Iris pigment epithelial cell (primary cell): ENCODE data around the gene PLCXD1.
"Not testable (repeated sequence)": the region's sequence is repeated elsewhere in the genome, so short reads cannot be mapped to it uniquely, and the experiment has no call there.

Experiments
- DNase-seq: peaks from one replicate; pipeline ENCODE4 v3.0.0-alpha.2; 2011; ENCODE audit warnings: low read depth

PLCXD1 gene

GRCh38 chrX:316351-317325, 35.5 kb downstream of the PLCXD1 start:
- no peak for DNase-seq

DNA sequence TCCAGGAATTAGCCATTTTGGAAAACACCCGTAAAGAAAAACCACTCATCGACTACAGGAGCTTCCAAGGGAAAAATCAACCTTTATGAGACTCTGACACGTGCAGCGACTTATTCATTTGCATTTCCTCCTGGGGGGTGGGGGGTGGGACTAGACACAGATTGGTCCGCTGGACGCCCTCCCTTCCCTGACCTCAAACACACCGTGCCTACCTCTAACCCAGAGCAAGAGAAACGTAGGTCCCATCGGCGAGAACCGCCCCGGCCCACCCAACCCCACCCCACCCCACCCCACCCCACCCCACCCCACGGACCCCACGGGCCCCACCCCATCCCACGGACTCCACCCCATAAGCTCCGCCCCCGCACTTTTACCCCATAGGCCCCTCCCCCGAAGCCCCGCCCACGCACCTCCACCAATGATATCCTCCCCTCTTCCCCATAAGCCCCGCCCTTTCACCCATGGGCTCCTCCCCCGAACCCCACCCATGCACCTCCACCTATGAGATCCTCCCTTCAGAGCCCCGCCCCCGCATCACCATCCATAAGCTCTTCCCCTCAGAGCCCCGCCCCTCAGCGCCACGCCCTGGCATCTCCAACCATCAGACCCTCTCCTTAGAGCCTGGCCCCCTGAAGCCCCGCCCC, 36.4 kb downstream of the PLCXD1 start:
- DNase-seq, result no peak

DNA sequence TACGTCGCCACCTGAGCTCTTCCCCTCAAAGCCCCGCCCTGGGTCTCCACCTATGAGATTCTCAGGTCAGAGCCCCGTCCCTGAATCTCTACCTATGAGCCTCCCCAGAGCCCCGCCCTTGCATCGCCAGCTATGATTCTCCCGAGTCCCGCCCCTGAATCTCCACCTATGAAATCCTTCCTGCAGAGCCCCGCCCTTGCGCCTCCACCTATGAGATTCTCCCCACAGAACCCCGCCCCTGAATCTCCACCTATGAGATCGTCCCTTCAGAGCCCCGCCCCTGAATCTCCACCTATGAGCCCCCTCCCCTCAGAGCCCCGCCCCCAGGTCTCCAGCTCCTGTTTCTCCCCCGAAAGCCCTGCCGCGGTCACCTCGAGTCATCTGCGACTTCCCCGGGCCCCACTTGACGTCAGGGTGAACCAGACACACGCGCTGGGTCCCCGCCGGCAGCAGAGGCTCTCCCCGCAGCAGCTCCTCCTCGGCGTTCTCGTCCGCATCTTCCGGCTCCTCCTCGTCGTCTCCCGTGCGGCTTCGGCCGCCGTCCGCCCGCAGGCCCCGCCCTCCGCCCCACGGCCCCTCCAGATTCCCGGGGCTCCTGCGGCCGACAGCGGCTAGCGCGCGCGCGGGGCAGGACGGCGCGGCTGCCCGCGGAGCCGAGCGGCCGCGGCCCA, 37.0 kb downstream of the PLCXD1 start:
- DNase-seq, result peak; percentile 99

GRCh38 chrX:318739-319578, 37.8 kb downstream of the PLCXD1 start, which contains the start of gene GTPBP6:
Gene GTPBP6, minus strand, starts transcription at chrX:318796. Its CDS starts 9 bp downstream, at chrX:318787.
- peak; percentile 100 for DNase-seq

DNA sequence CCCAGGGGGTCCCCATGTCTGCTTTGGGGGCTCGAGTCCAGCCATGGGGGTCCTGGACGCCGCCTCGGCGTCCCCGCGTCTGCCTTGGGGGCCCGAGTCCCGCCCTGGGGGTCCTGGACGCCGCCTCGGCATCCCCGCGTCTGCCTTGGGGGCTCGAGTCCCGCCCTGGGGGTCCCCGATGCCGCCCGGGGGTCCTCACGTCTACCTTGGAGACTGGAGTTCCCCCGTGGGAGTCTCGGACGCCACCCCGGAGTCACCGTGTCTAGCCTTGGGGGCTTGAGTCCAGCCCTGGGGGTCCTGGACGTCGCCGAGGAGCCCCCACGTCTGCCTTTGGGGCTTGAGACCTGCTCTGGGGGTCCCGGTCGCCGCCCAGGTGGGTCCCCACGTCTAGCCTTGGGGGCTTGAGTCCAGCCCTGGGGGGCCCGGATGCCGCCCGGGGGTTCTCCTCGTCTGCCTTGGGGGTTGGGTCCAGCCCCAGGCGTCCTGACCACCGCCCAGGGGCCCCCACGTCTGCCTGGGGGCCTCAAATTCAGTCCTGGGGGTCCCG, 38.5 kb downstream of the PLCXD1 start:
- no peak for DNase-seq

DNA sequence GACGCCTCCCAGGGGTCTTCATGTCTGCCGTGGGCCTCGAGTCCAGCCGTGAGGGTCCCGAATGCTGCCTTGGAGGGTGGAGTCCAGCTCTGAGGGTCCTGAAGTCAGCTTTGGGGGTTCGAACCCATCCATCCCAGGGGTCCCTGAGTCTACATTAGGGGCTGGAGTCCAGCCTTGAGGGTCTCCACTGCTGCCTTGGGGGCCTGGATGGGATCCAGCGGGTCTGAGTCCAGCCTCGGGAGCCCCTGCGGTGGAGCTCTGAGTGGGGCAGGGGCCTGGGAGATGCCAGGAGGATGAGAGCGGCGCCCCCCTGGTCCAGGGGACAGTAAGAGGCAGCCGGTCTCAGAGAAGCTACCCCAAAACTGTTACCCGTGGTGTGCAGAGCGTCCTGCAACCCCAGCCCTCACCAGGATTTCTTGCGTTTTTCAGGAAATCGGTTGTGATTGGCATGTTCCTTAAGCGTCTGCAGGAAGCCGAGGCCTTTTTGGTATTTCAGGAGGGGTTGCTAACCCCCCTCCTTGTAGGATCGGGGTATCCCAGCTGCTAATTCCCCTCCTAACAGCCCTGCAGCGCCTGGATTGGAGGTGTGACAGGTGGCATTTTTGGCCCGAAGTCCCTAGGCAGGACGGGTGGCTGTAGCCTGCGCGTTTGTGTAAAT, 39.1 kb downstream of the PLCXD1 start:
- peak; percentile 21 for DNase-seq

GRCh38 chrX:323721-324628, 42.8 kb downstream of the PLCXD1 start:
- peak; percentile 71 for DNase-seq

DNA sequence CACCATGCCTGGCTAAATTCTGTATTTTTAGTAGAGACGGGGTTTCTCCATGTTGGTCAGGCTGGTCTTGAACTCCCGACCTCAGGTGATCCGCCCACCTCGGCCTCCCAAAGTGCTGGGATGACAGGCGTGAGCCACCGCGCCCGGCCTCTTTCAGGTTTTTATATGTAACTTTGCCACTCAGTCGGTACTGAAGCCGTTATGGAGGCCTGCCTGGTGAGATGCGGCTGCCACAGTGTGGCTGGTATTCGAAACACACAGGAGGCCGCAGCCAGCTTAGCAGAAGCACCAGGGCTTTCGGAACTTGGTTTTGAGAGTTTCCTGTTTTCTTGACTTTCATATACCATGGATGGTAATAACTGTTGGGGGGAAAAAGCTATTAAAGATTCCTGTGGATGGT, 43.5 kb downstream of the PLCXD1 start:
- not testable (repeated sequence) for DNase-seq

DNA sequence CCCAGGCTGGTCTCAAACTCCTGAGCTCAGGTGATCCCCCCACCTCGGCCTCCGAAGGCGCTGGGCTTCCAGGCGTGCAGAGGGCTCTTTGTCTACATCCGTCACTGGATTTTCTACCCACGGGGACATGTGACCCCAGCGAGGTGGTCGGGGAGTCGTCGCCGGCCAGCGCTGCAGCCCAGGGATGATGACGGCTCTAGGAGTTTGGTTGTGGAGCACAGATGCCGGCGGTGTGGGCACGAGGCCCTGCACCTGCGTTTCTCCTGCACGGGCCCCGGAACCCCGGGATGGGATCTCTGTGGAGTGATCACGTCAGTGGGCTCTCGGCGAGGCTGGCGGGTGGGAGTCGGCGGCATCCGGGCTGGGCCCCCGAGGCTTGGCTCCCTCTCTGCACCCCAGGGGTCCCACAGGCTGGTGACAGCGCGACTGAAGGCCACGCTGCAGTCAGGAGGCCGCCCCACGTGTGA, 46.5 kb downstream of the PLCXD1 start:
- DNase-seq, result no peak

DNA sequence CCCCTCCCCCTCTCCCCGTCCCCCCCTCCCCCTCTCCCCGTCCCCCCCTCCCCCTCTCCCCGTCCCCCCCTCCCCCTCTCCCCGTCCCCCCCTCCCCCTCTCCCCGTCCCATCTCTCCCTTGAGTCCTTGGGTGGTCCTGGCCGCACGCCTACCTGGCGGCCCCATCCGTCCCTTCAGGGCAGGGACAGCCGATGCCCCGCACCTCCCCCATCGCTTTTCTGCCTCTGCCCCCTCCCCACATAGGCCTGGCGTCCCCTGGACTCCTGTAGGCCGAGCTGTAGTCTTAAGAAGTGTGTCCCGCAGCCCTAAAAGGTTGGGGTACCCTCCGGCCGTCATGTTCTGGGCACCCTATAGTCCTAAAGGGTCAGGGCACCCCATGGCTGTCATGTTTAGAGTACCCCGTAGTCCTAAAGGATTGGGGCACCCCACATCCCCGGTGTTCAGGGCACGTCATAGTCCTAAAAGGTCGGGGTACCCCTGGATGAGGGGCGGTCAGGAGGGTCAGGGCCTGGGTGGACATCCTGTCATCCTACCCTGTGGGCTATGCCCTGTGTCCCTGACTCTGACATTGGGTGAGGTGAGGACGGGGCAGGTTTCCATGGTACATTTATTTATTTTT, 48.2 kb downstream of the PLCXD1 start:
- no peak for DNase-seq

DNA sequence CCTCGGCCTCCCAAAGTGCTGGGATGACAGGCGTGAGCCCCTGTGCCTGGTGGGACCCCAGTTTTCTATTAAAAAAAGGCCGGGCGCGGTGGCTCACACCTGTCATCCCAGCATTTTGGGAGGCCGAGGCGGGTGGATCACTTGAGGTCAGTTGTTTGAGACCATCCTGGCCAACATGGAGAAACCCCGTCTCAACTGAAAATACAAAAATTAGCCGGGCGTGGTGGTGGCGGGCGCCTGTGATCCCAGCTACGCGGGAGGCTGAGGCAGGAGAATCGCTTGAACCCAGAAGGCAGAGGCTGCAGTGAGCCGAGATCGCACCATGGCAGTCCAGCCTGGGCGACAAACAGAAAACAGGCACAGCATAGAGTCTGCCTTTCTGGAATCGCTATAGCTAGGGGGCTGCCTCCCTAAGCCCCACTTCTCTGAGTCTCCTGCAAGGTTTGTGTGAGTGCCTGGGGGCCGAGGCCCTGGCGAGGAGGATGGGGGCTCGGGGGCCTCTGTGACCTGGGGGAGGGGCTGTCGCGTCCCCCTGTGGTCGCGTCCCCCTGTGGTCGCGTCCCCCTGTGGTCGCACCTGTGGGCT, 49.1 kb downstream of the PLCXD1 start:
- DNase-seq, result not testable (repeated sequence)

- no peak for DNase-seq
Measured at GRCh38 chrX:330726-331150, 49.6 kb downstream of the PLCXD1 start.

DNA sequence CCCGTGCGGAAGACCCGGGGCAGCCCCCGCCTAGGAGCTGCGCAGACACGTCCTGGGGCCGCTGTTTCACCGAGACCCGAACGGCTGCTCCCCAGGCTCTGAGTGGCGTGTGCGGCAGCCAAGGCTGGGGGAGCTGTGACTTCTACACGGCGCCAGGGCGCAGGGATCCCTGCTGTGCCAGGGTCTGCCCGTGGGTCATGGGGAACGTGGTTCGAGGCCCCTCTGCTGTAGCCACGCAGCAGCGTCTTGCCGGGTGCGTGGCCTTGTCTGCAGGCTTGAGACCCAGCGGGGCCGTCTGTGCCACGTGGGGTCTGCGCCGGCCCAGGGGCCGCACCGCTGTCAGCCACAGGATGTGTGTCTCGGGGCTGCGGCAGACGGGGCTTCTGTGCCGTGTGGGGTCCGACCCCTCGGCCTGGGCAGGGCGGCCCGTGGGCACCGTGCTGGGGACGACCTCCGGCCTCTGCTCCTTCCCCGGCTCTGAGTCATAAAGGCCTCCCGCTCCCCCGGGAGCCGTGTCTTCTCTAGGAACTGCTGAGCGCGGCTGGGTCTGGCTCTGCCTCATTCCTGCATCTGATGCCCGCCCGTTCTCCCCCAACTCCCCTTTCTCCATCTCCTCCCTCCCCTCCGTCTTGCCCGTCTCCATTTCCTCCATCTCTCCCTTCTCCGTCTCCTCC, 50.1 kb downstream of the PLCXD1 start:
- DNase-seq, result peak; percentile 39

DNA sequence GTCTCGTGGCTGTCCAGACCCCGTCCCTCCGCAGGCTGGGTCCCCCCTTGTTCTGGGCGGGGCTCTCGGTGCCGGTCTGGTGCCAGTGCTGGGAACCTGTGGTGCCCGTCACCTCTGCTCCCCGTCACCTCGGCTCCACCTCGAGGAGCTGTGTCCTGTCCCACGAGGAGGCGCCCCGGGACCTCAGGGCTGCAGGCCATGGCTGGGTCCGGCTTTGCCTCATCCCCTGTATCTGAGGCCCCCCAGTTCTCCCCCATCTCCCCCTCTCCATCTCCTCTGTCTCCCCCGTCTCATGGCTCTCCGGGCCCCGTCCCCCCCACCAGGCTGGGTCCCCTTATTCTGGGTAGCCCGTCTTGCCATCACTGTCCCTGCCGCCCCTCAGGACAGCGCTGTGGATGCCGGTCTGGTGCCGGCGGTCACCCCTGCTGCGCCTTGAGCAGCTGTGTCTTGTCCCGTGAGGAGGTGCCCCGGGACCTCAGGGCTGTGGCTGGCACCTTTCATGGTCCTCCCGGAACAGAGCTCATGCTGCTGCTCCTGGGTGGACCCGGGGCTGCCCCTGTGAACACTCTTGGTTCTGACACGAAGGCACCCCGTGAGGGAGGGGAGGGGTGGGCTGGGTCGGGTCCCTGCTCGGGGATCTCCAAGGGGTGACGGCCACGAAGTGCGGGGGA, 50.8 kb downstream of the PLCXD1 start:
- no peak for DNase-seq

DNA sequence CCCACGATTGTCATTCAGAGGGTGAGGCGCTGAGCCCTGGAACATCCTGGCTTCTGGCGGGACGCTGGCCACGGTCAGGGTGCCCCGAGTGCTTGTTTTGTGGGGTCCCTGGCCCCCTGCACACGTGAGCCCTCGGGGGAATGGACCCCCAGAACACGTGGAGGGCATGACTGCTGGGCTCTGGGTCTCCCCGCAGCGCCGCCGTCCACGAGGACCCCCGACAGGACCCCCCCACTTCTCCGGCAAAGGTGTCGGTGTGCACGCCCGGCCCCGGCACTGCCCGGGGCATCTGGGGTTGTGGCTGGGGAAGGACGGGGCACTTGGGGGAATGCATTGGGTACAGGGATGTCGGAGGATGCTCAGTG, 51.3 kb downstream of the PLCXD1 start:
- DNase-seq, result no peak

GRCh38 chrX:332916-333610, 51.9 kb downstream of the PLCXD1 start:
- DNase-seq, result no peak
